ENCODE results near the gene LLGL2.

LLGL2 gene

DNA sequence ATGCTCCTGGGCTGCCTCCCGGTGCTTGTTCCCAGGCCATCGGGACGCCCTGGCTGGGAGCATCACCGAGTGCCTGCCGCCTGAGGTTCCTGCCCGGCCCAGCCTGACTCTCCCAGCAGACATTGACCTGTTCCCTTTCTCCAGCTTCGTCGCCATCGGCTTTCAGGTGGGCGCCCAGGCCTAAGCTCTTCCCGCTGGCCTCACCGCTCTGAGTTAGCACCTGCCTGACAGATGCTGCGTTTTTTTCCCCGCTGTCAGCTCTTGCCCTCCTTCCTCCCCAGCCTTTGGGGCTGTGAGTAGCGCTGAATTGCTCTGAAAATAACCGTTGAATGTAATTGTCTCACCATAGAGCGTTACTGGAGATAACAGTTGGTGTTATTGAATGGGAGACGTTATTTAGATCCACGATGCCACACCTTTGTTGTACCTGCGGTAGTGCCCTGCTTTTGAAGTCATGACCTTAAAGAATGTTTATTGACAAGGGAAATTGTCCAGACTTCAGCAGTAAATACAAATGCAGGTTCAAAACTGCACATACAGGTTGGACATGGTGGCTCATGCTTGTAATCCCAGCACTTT lies 86.4 kb downstream of the LLGL2 start:
- DNase-seq (ENCODE audit: low read depth in 2 of 2, low spot score in 1 of 2) = no peak

GRCh38 chr17:75612906-75613626 lies 87.6 kb downstream of the LLGL2 start:
- DNase-seq (ENCODE audit: low read depth in 2 of 2, low spot score in 1 of 2) = no peak

DNA sequence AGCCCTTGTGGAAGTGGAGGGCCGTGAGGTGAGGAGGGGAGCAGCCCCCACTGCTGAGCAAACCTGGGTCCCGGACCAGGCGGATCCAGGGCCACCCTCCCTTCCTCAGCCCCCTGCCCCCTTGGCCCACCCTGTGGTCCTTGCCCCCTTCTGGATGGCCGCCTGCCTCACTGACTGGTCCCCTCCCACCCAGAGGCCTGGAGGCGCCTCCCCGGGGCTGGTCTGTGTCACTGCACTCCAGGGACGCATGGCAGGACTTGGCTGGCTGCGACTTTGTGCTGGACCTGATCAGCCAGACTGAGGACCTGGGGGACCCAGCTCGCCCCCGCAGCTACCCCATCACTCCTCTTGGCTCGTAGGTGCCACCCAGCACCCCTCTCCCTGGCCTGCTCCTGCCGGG lies 88.5 kb downstream of the LLGL2 start:
- DNase-seq (ENCODE audit: low read depth in 2 of 2, low spot score in 1 of 2) = no peak

GRCh38 chr17:75614556-75615270 lies 89.2 kb downstream of the LLGL2 start:
- no peak for DNase-seq (ENCODE audit: low read depth in 2 of 2, low spot score in 1 of 2)

- DNase-seq (ENCODE audit: low read depth in 2 of 2, low spot score in 1 of 2) = no peak
These were observed 89.8 kb downstream of the LLGL2 start for GRCh38 chr17:75615301-75615700.

DNA sequence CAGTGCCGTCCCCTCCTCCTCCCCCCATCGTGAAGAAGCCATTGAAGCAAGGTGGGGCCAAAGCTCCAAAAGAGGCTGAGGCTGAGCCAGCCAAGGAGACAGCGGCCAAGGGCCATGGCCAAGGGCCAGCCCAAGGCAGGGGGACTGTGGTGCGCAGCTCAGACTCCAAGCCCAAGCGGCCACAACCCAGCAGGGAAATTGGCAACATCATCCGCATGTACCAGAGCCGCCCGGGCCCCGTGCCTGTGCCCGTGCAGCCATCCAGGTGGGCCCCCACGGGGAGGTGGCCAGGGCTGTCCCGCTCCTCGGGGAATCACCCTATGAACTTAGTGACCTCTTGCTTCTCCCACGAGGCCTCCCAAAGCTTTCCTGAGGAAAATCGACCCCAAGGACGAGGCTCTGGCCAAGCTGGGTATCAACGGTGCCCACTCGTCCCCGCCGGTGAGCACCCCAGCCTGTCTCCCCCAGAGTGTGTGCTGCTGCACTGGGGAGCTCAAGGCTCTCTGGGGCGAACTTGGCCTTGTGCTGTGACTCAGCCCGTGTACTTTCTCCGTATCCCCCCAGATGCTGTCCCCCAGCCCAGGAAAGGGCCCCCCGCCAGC lies 91.1 kb downstream of the LLGL2 start:
- no peak for DNase-seq (ENCODE audit: low read depth in 2 of 2, low spot score in 1 of 2)

GRCh38 chr17:75617218-75617617 lies 91.7 kb downstream of the LLGL2 start:
- DNase-seq (ENCODE audit: low read depth in 2 of 2, low spot score in 1 of 2) = no peak

DNA sequence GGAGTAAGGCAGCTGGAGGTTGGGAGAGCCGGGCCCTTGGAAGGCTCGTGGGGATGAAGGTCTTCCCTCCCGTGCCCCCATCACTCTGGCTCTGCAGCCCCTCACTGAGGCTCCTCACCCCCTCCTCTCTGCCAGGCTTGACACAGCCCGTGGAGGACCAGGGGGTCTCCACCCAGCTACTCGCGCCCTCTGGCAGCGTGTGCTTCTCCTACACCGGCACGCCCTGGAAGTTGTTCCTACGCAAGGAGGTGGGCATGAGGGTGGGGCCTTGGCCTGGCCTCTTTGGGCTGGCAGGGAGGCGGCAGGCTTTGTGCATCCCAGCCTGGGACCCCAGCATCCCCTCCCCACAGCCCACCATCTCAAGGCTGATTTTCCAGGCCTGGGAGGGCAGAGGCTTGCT lies 92.2 kb downstream of the LLGL2 start:
- no peak for DNase-seq (ENCODE audit: low read depth in 2 of 2, low spot score in 1 of 2)

- DNase-seq (ENCODE audit: low read depth in 2 of 2, low spot score in 1 of 2) = no peak
These were observed 94.3 kb downstream of the LLGL2 start for GRCh38 chr17:75619506-75620431.

- DNase-seq (ENCODE audit: low read depth in 2 of 2, low spot score in 1 of 2) = no peak
These were observed 96.0 kb downstream of the LLGL2 start for GRCh38 chr17:75621489-75621888.

- DNase-seq (ENCODE audit: low read depth in 2 of 2, low spot score in 1 of 2) = no peak
These were observed 96.6 kb downstream of the LLGL2 start for GRCh38 chr17:75622076-75622475.

DNA sequence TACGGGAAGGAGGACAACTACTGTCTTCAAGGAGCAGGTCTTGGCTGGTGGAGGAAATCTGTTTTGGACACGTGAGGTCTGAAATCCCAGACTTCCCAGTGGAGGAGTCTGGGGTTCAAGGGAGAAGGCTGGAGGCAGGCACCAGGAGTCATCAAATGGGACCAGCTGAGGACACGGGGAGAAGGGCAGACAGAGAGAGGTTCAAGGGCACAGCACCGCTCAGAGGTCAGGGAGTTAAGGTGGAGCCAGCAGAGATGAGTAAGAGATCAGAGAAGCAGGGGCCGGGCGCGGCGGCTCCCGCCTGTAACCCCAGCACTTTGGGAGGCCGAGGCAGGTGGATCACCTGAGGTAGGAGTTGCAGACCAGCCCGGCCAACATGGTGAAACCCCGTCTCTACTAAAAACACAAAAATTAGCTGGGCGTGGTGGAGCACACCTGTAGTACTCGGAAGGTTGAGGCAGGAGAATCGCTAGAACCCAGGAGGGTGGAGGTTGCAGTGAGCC lies 97.3 kb downstream of the LLGL2 start:
- no peak for DNase-seq (ENCODE audit: low read depth in 2 of 2, low spot score in 1 of 2)

- DNase-seq (ENCODE audit: low read depth in 2 of 2, low spot score in 1 of 2) = no peak
These were observed 97.9 kb downstream of the LLGL2 start for GRCh38 chr17:75623386-75623785.

DNA sequence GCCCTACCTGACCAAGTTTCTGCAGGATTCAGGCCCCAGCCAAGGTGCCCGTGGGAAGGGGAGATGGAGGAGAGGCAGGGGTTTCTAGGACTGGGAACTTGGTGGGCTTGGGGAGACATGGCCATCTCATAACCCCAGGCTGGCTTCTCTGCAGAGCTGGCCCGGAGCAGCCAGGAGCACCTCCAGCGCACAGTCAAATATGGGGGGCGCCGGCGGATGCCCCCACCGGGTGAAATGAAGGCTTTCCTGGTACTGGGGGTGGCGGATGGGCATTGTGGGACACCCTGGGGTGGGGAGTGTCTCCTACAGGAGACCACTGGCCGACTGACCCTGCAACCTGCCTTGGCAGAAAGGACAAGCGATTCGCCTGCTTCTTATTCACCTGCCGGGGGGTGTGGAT lies 98.5 kb downstream of the LLGL2 start:
- no peak for DNase-seq (ENCODE audit: low read depth in 2 of 2, low spot score in 1 of 2)

All from stimulated activated CD8-positive, alpha-beta memory T cell treated with anti-CD3 and anti-CD28 coated beads, Interleukin-4, amount 100 ng/mL, for 1 hour (primary cell).